Measurements from ENCODE around the gene HIF1AN. TPM values are rescaled to one million over a fixed set of nuclear protein-coding genes. Genes with fewer than 3 reads are reported as not detected.

The HIF1AN gene
- total RNA-seq, 2 donors from 2014 or later: 51.8 to 58.8 TPM

GRCh38 chr10:100586959-100587358 lies 51.2 kb downstream of the HIF1AN start:
- Histone ChIP-seq H3K9ac (ENCODE audit: extremely low read depth, low read length, poor library complexity, severe bottlenecking) (no peak overlapping the region), H3K27ac (ENCODE audit: low read depth, low read length) (no peak overlapping the region), H3K4me1 (ENCODE audit: control insufficient read depth, insufficient read depth, low read length) (no peaks in the 10 kb centered on the region), H3K4me3 (ENCODE audit: low read length) (no peak overlapping the region), H3K9me3 (ENCODE audit: control insufficient read depth, low read length) (peaks cover 25% of the 10 kb centered on the region), H3K36me3 (ENCODE audit: control insufficient read depth, insufficient read depth, low read length) (peaks cover 6% of the 10 kb centered on the region), H3K27me3 (ENCODE audit: control insufficient read depth, insufficient read depth, low read length, poor library complexity, severe bottlenecking) (peaks cover 55% of the 10 kb centered on the region)
- no peak for DNase-seq
- H3K27me3 Mint-ChIP-seq (ENCODE audit: insufficient read depth): peaks cover 73% of the 10 kb centered on the region
- no peaks in the 10 kb centered on the region for H3K36me3 Mint-ChIP-seq (ENCODE audit: low read depth)
- H3K27ac Mint-ChIP-seq: no peak overlapping the region
- peaks cover 3% of the 10 kb centered on the region for H3K9me3 Mint-ChIP-seq
- WGBS, 2 experiments (ENCODE audit: insufficient coverage in 1 of 2, insufficient read length in 1 of 2): 100% methylated on average over 1 of the region's 1 CpG; no CpG with 5 or more reads in 1 of the 2 experiments
- TF ChIP-seq CTCF (conservative IDR thresholded peaks at IDR 0.05): no peak
- peaks cover 8% of the 10 kb centered on the region for H3K4me1 Mint-ChIP-seq
- no peak overlapping the region for H3K4me3 Mint-ChIP-seq

- no peak for TF ChIP-seq CTCF (conservative IDR thresholded peaks at IDR 0.05)
Measured at GRCh38 chr10:100598166-100598565, 62.4 kb downstream of the HIF1AN start.

GRCh38 chr10:100600218-100600617 lies 64.5 kb downstream of the HIF1AN start:
- 94% methylated on average over 4 of the region's 4 CpGs for WGBS, 2 experiments (ENCODE audit: insufficient coverage in 1 of 2, insufficient read length in 1 of 2)
- peaks cover 50% of the 10 kb centered on the region for H3K27me3 Mint-ChIP-seq (ENCODE audit: insufficient read depth)
- Histone ChIP-seq H3K4me1 (ENCODE audit: control insufficient read depth, insufficient read depth, low read length) (no peaks in the 10 kb centered on the region), H3K27ac (ENCODE audit: low read depth, low read length) (no peak overlapping the region), H3K27me3 (ENCODE audit: control insufficient read depth, insufficient read depth, low read length, poor library complexity, severe bottlenecking) (peaks cover 18% of the 10 kb centered on the region), H3K9me3 (ENCODE audit: control insufficient read depth, low read length) (peaks cover 4% of the 10 kb centered on the region), H3K4me3 (ENCODE audit: low read length) (no peak overlapping the region), H3K9ac (ENCODE audit: extremely low read depth, low read length, poor library complexity, severe bottlenecking) (no peak overlapping the region), H3K36me3 (ENCODE audit: control insufficient read depth, insufficient read depth, low read length) (no peaks in the 10 kb centered on the region)
- H3K9me3 Mint-ChIP-seq: peaks cover 4% of the 10 kb centered on the region
- H3K27ac Mint-ChIP-seq: no peak overlapping the region
- H3K4me1 Mint-ChIP-seq: no peaks in the 10 kb centered on the region
- TF ChIP-seq CTCF (conservative IDR thresholded peaks at IDR 0.05): no peak
- H3K4me3 Mint-ChIP-seq: no peak overlapping the region
- H3K36me3 Mint-ChIP-seq (ENCODE audit: low read depth): no peaks in the 10 kb centered on the region
- DNase-seq: no peak

More at GRCh38 chr10:100598166-100598565, 62.4 kb downstream of the HIF1AN start:
- no peak for DNase-seq
- H3K9ac ChIP-seq (ENCODE audit: extremely low read depth, low read length, poor library complexity, severe bottlenecking): no peak overlapping the region
- Mint-ChIP-seq H3K36me3 (ENCODE audit: low read depth) (no peaks in the 10 kb centered on the region), H3K27ac (no peak overlapping the region), H3K9me3 (no peaks in the 10 kb centered on the region), H3K4me3 (no peak overlapping the region), H3K4me1 (no peaks in the 10 kb centered on the region), H3K27me3 (ENCODE audit: insufficient read depth) (peaks cover 41% of the 10 kb centered on the region)
- peaks cover 6% of the 10 kb centered on the region for H3K9me3 ChIP-seq (ENCODE audit: control insufficient read depth, low read length)
- no peaks in the 10 kb centered on the region for H3K4me1 ChIP-seq (ENCODE audit: control insufficient read depth, insufficient read depth, low read length)
- no peak overlapping the region for H3K4me3 ChIP-seq (ENCODE audit: low read length)
- no peaks in the 10 kb centered on the region for H3K36me3 ChIP-seq (ENCODE audit: control insufficient read depth, insufficient read depth, low read length)
- peaks cover 10% of the 10 kb centered on the region for H3K27me3 ChIP-seq (ENCODE audit: control insufficient read depth, insufficient read depth, low read length, poor library complexity, severe bottlenecking)
- no peak overlapping the region for H3K27ac ChIP-seq (ENCODE audit: low read depth, low read length)

Measured in endodermal cell (in vitro differentiated cells).